Measurements from ENCODE around the gene NCAPH2. TPM values are rescaled to one million over a fixed set of nuclear protein-coding genes. Genes with fewer than 3 reads are reported as not detected.

Gene NCAPH2
- total RNA-seq, 2 donors from 2014 or later: 97.0 to 103 TPM

- Mint-ChIP-seq H3K27me3 (peaks cover 5% of the 10 kb centered on the region), H3K4me3 (peak within 1 kb of the TSS; percentile 82), H3K36me3 (ENCODE audit: low read depth) (no peaks in the 10 kb centered on the region), H3K4me1 (peaks cover 8% of the 10 kb centered on the region), H3K27ac (peak within 1 kb of the TSS; percentile 57)
- H3K9me3 ChIP-seq (ENCODE audit: control insufficient read depth, low read length, poor library complexity, severe bottlenecking): no peaks in the 10 kb centered on the region
- peak; percentile 89 for ATAC-seq
- DNase-seq: peak; percentile 37 to 64 (median 60)
These were observed 26.5 kb upstream of the NCAPH2 start, which contains the start of gene ADM2 for GRCh38 chr22:50481440-50482106. Gene ADM2 (plus strand): TSS chr22:50481543. CDS start chr22:50481848, 305 bp downstream.

GRCh38 chr22:50482107-50483074 lies 25.6 kb upstream of the NCAPH2 start:
- no peak for ATAC-seq

GRCh38 chr22:50483106-50483505 lies 24.9 kb upstream of the NCAPH2 start:
- Mint-ChIP-seq H3K4me1 (peaks cover 6% of the 10 kb centered on the region), H3K36me3 (ENCODE audit: low read depth) (no peaks in the 10 kb centered on the region)

More at GRCh38 chr22:50482107-50483074, 25.6 kb upstream of the NCAPH2 start:
- H3K27me3 Mint-ChIP-seq: peaks cover 5% of the 10 kb centered on the region
- DNase-seq: no peak
- no peaks in the 10 kb centered on the region for H3K9me3 ChIP-seq (ENCODE audit: control insufficient read depth, low read length, poor library complexity, severe bottlenecking)
- H3K4me3 Mint-ChIP-seq: peak overlapping the region; percentile 82
- no peak overlapping the region for H3K27ac Mint-ChIP-seq
- H3K4me1 Mint-ChIP-seq: peaks cover 6% of the 10 kb centered on the region
- H3K36me3 Mint-ChIP-seq (ENCODE audit: low read depth): no peaks in the 10 kb centered on the region

GRCh38 chr22:50483556-50483955 lies 24.5 kb upstream of the NCAPH2 start:
- ATAC-seq (no peak), DNase-seq (no peak)
- peaks cover 6% of the 10 kb centered on the region for H3K4me1 Mint-ChIP-seq
- no peak overlapping the region for H3K4me3 Mint-ChIP-seq
- H3K9me3 ChIP-seq (ENCODE audit: control insufficient read depth, low read length, poor library complexity, severe bottlenecking): no peaks in the 10 kb centered on the region
- no peak overlapping the region for H3K27ac Mint-ChIP-seq
- no peaks in the 10 kb centered on the region for H3K36me3 Mint-ChIP-seq (ENCODE audit: low read depth)
- peaks cover 5% of the 10 kb centered on the region for H3K27me3 Mint-ChIP-seq

More at GRCh38 chr22:50483106-50483505, 24.9 kb upstream of the NCAPH2 start:
- Mint-ChIP-seq H3K27me3 (peaks cover 5% of the 10 kb centered on the region), H3K27ac (no peak overlapping the region), H3K4me3 (no peak overlapping the region)
- H3K9me3 ChIP-seq (ENCODE audit: control insufficient read depth, low read length, poor library complexity, severe bottlenecking): no peaks in the 10 kb centered on the region
- DNase-seq (no peak), ATAC-seq (no peak)

- Mint-ChIP-seq H3K27me3 (peaks cover 5% of the 10 kb centered on the region), H3K4me3 (no peak overlapping the region), H3K36me3 (ENCODE audit: low read depth) (no peaks in the 10 kb centered on the region), H3K27ac (no peak overlapping the region), H3K4me1 (peaks cover 6% of the 10 kb centered on the region)
- ATAC-seq (no peak), DNase-seq (no peak)
- H3K9me3 ChIP-seq (ENCODE audit: control insufficient read depth, low read length, poor library complexity, severe bottlenecking): no peaks in the 10 kb centered on the region
These were observed 23.8 kb upstream of the NCAPH2 start for GRCh38 chr22:50483977-50484853.

- no peak overlapping the region for H3K27ac Mint-ChIP-seq
- no peaks in the 10 kb centered on the region for H3K36me3 Mint-ChIP-seq (ENCODE audit: low read depth)
- DNase-seq (peak in 1 of 3 donors; percentile 6), ATAC-seq (no peak)
- no peaks in the 10 kb centered on the region for H3K9me3 ChIP-seq (ENCODE audit: control insufficient read depth, low read length, poor library complexity, severe bottlenecking)
- H3K4me3 Mint-ChIP-seq: no peak overlapping the region
- peaks cover 3% of the 10 kb centered on the region for H3K4me1 Mint-ChIP-seq
- no peaks in the 10 kb centered on the region for H3K27me3 Mint-ChIP-seq
These were observed 22.5 kb upstream of the NCAPH2 start for GRCh38 chr22:50485221-50486131.

- H3K36me3 Mint-ChIP-seq (ENCODE audit: low read depth): no peaks in the 10 kb centered on the region
- no peak within 1 kb of the TSS for H3K4me3 Mint-ChIP-seq
- no peaks in the 10 kb centered on the region for H3K9me3 ChIP-seq (ENCODE audit: control insufficient read depth, low read length, poor library complexity, severe bottlenecking)
- DNase-seq (no peak), ATAC-seq (no peak)
- no peak within 1 kb of the TSS for H3K27ac Mint-ChIP-seq
- no peaks in the 10 kb centered on the region for H3K27me3 Mint-ChIP-seq
- peaks cover 8% of the 10 kb centered on the region for H3K4me1 Mint-ChIP-seq
These were observed 21.3 kb upstream of the NCAPH2 start, which contains the start of gene MIOX for GRCh38 chr22:50486561-50487289. Gene MIOX (plus strand): TSS chr22:50486859. CDS start chr22:50486898, 39 bp downstream.

GRCh38 chr22:50487290-50488005 lies 20.6 kb upstream of the NCAPH2 start:
- Mint-ChIP-seq H3K4me1 (peaks cover 8% of the 10 kb centered on the region), H3K36me3 (ENCODE audit: low read depth) (no peaks in the 10 kb centered on the region), H3K4me3 (no peak overlapping the region), H3K27me3 (no peaks in the 10 kb centered on the region), H3K27ac (no peak overlapping the region)
- DNase-seq (no peak), ATAC-seq (no peak)
- no peaks in the 10 kb centered on the region for H3K9me3 ChIP-seq (ENCODE audit: control insufficient read depth, low read length, poor library complexity, severe bottlenecking)

- H3K27me3 Mint-ChIP-seq: no peaks in the 10 kb centered on the region
- H3K27ac Mint-ChIP-seq: no peak overlapping the region
- no peak overlapping the region for H3K4me3 Mint-ChIP-seq
- peaks cover 8% of the 10 kb centered on the region for H3K4me1 Mint-ChIP-seq
- H3K9me3 ChIP-seq (ENCODE audit: control insufficient read depth, low read length, poor library complexity, severe bottlenecking): no peaks in the 10 kb centered on the region
- ATAC-seq (no peak), DNase-seq (no peak)
- no peaks in the 10 kb centered on the region for H3K36me3 Mint-ChIP-seq (ENCODE audit: low read depth)
These were observed 19.9 kb upstream of the NCAPH2 start for GRCh38 chr22:50488006-50488677.

GRCh38 chr22:50488886-50489285 lies 19.1 kb upstream of the NCAPH2 start:
- Mint-ChIP-seq H3K27me3 (no peaks in the 10 kb centered on the region), H3K4me3 (no peak overlapping the region), H3K27ac (no peak overlapping the region), H3K4me1 (peaks cover 8% of the 10 kb centered on the region), H3K36me3 (ENCODE audit: low read depth) (no peaks in the 10 kb centered on the region)
- no peaks in the 10 kb centered on the region for H3K9me3 ChIP-seq (ENCODE audit: control insufficient read depth, low read length, poor library complexity, severe bottlenecking)
- no peak for ATAC-seq
- no peak for DNase-seq
